GM15510 (cell line): ENCODE data around the gene PRKCH.

Source experiments
- POLR2A ChIP-seq: IDR thresholded peaks from 3 replicates; pipeline ENCODE4 v1.6.1; 2011; ENCODE audit warnings: borderline replicate concordance; ENCODE audit not compliant: insufficient read length; ENCODE audit errors: extremely low read depth

PRKCH gene

DNA sequence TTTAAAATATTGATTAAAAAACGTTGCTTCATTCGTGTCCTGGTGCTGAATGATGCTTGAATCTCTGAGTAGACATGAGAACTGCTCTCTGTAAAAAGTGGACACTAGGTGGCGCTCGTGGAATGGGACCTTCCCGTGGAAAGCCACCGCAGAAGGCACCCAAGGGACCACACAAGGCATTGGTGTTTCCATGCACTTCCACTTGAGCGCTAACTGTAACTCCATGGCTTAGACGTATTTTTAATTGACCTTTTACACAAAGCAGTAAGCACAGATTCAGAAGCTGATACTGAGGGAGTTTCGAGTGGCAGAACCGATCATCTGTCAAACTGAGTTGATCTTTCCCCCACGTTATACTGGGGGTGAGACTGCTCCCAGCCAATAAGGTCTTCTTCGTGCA, 135.3 kb downstream of the PRKCH start:
- TF ChIP-seq POLR2A = no peak

DNA sequence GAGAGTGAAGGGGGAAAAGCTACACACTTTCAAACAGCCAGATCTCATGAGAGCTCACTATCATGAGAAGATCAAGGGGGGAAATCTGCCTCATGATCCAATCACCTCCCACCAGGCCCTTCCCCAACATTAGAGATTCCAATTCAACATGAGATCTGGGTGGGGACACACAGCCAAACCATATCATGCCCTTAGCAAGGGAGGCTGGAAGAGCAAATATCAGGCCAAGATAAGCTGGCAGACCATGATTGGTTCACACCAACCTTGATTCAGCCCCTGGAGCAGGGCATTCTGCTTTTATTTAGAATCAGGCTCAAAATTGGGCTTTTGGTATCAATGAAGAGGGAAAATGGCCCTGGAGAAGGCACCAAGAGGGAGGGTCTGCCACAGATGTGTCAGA, 137.4 kb downstream of the PRKCH start:
- TF ChIP-seq POLR2A = no peak

DNA sequence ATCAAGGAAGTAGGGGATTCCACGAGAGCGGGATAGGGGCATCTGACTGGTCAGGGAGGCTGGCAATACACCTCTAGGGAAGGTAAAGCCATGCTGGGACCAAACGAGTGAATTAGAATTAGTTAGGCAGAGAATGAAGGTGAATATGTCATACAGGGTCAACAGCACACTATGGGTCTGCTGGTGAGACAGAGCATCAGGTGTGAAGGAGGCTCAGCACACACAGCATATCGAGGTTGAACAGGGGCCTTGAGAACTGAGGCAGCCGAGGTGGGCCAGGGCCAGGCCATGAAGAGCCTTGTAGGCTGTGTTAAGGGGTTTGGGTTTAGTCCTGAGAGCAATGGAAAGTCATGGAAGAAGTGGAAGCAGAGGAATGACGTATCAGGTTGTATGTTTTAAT, 137.8 kb downstream of the PRKCH start:
- TF ChIP-seq POLR2A = no peak

DNA sequence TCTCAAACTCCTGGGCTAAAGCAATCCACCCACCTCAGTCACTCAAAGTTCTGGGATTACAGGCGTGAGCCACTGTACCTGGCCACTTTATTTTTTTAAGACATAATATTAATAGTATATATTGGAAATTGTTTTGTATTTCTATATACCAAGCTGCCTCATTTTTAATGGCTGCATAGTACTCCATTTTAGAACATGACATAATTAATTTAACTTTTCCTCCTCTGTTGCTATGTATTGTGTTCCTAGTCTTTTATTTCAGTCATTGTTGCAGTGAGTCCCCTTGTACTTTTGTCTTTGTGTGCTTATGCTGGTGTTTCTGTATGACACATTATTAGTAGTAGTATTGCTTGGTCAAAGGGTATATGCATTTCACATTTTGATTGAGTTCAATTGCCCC, 138.7 kb downstream of the PRKCH start:
- no peak for TF ChIP-seq POLR2A

DNA sequence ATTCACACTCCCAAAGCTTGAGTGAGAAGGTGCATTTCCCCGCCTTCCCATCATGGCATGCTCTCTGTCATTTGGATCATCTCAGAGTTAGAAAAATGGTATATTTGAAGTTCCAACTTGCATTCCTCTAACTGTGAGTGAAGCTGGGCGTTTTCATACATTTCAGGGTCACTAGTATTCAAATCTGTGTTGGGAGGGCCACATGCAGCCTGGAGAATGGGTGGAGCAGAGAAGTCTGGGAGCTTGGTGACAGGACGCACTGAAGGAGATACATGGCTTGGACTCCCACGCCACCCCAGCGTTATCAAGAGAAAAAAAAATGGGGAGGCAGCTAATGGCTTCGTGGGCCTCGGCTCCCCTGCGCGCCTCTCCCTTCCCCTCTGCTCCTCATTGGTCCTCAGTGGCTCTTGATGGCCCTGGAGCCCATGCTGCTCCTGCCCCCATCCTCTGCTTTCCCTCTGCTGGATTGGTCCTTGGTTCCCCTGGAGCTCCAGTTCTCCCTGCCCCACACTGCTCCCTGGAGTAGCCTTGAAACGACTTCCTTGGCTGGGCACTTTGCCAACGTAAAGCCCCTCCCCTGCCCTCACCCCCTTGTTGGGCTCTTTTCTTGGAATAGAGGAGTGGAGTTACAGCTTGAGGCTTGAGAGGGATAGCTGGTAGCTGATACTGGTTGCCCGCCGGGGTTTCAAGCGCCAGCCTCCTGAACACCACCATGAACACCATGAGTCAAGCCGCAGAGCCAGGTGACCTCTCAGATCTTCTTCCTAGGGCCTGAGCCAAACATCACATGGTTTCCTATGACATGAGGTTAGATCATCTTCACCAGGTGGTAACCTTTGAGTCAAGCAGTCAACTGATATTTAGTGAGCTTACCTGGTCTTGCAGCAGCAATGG, 139.6 kb downstream of the PRKCH start:
- TF ChIP-seq POLR2A = no peak

DNA sequence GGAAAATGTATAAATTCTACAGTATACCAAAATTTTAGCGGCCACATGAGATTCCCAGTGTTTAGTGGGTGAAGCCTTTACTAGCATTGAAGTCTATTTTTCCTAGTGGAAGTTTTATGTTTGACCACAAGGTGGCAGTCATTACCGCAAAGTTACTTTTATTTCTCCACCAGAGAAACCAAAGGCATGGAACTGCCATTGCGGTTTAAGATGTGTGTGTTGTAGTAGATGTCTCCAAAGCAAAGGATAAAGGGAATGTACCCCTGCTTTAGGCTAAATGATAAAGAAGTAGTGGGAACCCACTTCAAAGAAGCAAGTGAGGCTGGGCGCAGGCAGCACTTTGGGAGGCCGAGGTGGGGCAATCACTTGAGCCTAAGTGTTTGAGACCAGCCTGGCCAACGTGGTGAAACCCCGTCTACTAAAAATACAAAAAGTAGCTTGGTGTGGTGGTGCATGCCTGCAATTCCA, 140.5 kb downstream of the PRKCH start:
- TF ChIP-seq POLR2A = no peak

DNA sequence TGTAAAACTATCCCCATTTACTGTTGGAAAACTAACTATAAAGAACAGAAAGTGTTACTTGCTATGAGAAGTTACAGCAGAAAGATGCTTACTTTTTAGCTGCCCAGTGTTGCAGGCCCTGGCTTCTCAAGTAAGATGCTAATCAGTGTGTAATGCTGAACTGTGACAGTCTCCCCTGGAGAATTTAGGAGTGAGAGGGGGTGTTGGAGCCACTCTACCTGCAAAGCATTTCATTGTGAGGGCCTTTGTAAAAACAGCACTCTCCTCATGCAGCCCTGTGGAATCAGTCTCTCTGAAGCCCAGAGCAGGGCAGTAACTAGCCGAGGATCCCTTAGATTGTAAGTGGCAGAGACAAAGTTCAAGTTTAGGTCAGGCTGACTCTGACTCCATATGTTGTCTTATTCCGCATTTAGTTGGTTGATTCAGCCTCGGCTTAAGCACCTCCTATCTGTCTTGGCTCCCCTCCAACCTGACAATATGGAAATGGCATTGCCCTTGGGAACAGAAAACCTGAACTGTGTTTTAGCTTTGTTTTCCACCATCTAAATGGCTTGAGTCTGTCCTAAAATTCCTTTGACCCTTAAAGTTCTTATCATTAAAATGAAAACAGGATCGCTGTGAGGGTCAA, 141.3 kb downstream of the PRKCH start:
- TF ChIP-seq POLR2A = no peak

DNA sequence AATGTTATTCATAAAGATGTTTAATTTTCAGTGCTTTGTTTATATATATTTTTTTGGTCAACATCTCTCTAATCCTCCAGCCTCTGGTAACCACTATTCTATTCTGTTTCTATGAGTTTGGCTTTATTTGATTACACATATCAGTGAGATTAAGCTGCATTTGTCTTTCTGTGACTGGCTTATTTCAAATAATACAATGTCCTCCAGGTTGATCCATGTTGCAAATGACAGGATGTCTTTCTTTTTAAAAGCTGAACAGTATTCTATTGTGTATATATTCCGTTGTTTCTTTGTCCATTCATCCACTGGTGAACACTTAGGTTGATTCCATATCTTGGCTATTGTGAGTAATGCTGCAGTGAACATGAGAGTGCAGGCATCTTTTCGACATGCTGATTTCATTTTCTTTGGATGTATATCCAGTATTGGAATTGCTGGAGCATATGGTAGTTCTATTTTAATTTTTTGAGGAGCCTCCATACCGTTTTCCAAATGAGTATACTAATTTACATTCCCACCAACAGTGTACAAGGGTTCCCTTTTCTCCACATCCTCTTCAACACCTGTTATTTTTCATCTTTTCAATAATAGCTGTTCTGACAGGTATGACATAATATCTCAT, 142.4 kb downstream of the PRKCH start:
- no peak for TF ChIP-seq POLR2A

DNA sequence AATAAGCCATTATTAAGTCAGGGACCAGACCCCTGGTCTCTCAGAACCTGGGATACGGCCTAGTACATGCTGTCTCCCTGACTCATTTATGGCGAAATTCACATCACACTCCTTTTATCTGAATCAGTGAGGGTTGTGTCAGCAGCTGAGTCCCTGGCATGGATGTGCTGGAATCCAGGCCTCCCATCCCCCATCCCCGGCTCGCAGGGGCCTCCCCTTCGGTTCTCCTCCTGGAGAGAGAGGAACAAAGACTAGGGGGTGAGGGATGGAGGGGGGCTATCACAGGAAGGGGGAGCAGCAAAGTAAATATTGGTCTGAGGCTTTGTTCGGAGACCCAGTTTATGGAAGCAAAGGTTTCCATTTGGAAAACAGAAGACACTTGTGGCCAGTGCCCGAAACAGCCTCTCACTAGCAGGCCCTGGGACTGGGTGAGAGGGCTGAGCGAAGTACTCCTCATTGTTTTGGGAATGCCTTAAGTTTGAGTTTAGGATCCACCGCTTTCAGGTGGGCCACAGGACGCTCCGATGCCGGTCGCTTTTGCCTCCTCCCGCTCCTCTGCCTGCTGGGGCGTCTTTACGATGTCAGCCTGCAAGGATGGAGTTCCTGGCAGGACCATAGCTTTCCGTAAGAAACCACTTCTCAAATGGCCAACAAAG, 145.0 kb downstream of the PRKCH start:
- no peak for TF ChIP-seq POLR2A

DNA sequence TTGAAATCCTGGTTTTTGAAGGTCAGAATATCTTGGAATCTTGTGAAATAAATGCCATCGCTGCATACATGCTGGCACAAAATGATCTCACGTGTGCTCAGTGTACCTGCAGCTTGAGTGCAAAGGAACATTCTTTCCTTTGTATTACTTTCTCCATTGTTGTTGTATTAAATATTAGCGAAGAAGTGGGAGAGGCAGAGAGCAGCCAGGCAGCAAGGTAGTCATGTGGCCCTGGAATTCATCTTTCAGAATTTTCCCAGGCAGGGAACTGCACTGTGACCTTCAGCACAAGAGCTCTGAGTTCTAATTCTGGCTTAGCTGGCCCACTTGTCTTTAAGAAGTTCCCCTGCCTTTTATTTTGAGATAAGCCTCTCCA, 145.5 kb downstream of the PRKCH start:
- TF ChIP-seq POLR2A = no peak

DNA sequence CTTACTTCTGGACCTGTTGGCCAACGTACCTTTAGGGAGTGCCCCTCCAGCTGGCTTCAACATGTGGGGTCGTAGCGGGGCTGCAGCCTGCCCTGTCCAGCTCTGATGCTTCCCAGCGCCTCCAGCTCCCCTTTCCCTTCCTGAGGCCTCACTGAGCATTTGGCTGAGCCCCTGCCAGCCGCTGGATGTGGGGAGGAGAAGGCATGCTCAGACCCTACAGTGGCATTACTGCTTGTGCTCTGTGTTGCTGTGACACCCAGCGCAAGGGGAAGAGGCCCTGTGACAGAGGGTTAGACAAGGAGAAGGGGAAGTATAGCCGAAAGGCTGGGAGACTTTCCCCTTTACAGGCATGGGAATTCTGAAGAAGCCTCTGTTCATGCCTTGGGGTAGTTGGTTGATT, 145.9 kb downstream of the PRKCH start:
- no peak for TF ChIP-seq POLR2A

DNA sequence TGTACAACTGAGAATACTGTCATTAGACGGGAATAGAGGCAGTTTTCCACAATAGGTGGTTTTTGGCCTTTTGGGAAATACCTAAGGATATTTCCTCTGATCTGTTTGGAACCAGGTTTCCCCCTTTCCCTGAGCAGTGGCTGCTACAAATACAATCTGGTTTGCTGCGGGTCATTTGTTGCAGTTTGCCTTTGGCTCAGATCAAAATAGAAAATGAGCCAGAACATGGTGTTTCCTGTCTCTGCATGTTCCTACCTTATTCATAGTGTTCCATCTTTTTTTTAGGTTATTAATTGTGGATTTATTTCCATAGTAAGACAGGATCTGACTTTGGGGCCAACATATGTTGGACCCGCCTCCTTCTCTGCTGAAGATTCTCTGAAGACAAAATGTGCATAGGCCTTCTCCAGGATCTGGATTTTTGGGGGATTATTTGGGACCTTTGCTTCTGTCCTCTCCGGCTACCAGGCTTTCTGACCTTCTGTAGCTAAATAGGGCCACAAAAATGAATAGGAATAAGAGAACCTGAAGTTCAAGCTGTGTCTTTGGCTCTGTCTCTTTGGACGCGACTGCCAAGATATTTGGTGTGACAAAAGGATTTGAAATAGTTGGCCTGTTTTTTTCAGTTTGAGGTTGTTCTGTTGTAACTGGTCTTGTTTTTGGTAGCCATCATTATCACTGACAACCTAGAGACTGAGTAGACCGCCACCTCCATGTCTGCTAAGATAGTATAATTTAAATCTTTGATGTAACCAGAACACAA, 146.9 kb downstream of the PRKCH start:
- TF ChIP-seq POLR2A = no peak

DNA sequence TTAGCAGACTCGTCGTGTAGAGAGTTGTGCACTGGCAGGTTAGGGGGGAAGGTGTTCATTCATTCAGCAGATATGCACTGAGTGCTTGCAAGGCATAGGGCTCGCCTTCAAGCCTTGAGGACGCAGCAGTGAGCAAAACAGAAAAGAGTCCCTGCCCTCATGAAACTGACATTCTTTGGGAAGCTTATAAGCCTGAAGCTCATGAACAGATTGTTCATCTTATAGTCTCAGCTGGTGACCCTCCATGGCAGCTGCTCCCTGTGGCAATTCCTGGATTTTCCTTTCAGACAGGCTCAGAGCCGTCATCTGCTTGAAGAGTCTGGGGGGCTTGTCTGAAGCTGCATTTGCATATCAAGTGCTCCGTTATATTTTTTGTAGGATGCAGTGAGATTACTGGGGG, 148.4 kb downstream of the PRKCH start:
- TF ChIP-seq POLR2A = no peak

DNA sequence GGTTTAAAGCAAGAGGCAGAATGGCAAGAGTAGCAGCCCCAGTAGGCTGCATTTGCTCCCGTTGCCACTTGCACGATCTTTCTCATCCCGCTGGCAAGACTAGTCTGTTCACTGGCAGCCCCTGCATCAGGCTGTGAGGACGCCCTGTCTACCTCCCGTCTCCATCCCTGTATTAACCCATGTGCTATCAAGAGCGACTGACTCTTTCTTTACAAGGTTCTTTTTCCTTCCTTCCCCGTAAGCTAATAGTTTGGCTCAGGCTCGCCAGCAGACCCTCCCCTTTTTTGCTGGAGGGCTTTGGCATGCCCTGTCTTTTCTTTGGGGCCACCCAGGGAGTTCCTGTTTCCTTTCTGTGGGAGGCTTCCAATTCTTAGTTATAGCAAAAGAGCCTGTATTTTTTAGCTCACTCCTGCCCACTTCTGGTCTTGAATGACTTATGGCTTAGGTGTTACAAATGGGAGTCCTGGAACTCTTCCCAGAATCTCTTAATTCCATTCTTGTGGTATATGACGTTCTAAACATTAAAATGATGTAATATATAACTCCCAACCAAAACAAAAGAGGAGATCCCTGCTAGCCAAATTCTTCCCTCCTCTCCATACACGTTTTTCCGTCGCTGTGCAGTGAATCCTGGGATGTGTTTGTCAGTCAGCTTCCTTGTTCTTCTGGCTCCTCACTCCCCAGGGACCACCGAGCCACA, 149.0 kb downstream of the PRKCH start:
- no peak for TF ChIP-seq POLR2A
